ENCODE data around the gene PPP1R14C.

The PPP1R14C gene

DNA sequence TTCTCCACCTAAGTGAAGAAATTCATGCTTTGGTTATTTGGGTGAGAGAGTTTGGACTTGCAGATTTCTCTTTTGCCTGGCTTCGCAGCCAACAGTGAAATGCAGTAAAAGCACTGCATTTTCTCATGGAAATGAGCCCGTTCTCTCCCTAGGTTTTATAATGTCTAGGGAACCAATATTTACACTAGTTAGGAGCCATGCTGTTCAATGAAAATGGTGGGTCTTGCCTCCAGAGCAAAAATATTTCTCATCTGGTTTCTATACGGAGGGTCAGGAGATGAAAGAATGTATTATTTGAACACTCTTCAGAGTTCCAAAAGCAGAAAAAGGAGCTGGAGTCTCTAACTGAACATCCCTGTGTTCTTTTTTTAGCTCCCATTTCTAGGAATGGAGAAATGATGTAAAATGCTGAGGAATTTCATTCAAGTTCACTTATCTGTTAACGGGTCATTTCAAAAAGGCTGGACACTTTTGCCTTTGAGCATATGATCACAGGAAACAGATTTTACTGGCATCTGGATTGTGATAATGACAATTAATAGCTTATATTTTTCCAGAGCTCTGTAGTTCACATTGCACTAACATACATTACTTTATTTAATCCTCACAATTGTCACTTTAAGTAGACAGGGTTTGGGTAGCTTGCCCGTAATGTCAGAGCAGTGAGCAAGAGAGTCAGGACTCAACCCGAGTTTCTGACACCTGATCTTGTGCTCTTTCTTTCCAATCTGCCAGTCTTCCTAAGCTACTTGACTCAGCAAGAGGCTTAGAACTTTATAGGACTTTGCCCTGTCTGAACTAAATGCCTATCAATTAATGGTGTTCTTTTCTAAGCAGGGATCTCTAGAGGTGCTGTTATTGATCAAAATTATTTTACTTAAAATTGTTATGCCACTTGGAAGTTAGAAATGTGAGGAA is 78.0 kb downstream of the PPP1R14C start:
- DNase-seq (ENCODE audit: low read depth, low spot score): no peak

DNA sequence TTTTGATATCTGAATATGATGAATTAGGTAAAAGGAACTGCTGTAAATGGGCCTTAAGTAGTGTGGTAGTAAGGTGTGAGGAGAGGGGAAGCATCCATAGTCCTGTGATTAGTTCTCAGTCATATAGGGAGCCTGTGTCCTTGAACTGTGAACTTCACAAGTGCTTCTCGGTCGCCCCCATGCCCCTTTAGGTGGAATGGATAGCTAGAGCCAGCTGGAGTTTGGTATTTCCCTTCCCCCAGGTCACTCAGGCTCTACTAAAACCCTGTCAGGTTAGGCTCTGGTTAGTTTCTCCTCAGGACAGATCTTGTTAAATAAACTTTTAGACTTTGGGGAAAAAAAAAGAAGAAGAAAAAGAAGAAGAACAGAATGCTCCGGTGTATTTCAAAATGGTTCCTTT is 82.0 kb downstream of the PPP1R14C start:
- DNase-seq (ENCODE audit: low read depth, low spot score): no peak

DNA sequence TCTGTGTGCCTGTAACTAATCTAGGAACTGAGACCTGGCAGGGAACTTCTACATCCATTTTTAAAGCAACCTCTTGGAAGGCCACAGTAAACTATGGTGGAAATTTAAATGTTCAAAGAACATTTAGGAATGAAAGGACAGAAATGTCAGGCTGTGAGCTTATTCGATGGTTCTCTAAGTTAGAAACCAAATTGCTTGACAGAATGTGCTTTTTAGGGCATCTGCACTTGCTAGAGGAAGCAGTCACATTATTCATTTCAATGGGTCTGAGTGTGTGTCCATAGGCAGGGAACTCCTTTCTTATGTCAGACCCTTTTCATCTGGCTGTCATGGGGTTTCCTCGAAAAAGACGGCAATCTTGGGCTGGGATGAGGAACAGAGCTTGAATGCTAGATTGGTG is 84.4 kb downstream of the PPP1R14C start:
- no peak for DNase-seq (ENCODE audit: low read depth, low spot score)

DNA sequence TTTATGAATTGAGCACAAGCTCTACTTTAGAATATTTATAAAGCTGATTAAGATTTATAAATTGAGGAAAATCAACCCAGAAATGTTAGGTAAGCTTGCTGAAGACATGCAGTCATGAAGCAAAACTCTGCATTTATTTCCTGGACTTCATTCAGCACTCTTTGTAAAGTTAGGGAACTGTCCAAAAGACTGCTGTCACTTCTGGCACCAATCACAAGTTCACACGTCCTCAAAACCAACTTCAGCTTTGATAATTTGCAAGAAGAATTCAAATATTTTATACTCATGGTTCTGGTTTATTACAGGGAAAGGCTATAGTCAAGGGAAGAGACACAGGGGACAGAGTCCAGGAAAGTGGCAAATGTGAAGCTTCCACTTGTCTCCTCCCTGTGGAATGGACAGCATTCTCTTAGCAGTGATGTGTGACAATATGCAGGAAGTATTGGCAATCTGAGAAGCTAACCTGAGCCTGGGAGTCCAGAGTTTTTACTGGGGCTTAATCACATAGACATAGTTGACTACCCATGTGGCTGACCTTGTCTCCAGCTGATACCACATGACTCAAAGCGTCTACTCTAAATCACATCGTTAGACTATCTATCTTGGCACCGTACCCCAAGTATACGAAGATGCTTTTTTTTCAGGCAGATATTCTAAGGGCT is 85.4 kb downstream of the PPP1R14C start:
- no peak for DNase-seq (ENCODE audit: low read depth, low spot score)

DNA sequence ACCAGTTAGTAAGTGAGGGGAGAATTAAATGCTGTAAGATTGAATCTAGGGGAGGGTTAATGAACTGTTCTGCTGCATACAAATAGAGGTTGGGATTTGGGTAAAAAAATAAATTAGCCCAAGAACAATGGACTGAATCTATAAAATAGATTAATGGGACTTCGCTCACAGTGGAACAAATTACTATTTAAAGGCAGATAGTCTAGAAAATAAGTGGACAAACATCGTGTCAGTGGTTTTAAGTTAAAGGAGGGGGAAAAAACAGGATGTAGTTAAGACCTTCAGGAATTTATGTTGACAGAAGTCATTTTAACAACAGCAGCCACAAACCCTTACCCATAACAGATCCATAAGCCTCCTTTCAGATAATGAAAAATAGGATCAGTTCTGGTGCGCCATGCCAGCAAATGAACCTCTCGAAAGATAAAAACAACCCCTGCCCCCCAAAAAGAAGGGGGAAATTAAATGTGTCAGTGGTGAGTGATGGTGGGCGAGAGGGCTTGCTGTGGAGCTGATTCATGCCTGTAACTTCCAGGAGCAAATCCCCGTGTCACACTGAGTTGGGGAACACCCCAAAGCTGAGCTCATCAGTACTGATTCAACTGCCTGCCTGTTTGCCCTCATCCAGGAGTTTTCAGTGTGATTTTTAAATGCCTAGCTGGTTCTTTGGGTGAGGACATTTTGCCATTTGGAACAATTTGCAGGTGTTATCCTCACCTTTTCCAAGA is 86.8 kb downstream of the PPP1R14C start:
- DNase-seq (ENCODE audit: low read depth, low spot score): no peak

DNA sequence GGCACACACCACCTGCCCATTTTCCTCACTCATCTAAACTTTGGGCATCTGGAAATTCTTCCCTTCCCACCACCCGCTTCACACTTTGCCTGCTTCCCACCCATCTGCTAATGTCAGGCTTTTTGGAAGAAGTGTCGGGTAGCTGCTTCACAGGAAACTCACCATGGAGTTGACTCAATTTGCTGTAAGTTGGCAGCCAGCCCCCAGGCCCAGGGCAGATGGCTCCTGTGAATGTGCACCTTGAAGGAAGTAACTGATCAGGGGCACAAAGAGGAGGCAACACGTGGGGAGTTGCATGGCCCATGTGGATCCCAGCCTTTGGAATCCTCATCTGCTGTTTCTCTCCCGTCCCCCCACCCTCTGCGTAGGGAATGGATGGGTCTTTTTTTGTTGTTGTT is 87.3 kb downstream of the PPP1R14C start:
- no peak for DNase-seq (ENCODE audit: low read depth, low spot score)

DNA sequence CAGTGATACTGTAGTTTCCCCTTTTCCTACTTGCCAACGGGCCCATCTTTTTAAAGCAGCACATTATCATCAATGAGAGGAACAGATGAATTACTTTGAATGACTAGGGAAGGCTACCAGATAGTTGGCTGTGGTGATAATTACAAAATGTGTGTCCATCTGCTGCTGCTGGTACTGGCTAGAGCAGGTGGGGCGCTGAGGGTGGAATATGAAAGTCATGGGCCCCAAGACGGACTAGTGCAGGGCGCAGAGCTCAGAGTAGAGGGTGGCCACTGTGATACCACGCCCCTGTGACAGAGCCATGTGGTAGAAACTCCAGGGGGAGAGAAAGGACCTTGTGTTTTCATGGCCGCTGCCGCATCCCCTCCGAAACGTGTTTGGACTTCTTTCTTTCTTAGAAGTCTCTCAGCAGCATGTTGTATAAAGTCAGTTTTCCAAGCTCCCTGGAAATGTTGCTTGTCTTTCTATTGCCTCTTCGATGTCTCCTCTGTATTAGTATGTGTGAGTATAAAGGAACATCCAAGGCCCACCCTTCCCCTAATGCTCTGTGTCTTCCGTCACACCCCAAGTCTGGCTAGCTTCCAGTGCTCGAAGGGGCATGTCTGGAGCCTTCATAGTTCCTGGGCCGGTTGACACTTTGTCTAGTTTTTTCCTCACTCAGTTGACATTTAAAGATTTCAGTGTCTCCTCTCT is 88.1 kb downstream of the PPP1R14C start:
- DNase-seq (ENCODE audit: low read depth, low spot score): no peak

DNA sequence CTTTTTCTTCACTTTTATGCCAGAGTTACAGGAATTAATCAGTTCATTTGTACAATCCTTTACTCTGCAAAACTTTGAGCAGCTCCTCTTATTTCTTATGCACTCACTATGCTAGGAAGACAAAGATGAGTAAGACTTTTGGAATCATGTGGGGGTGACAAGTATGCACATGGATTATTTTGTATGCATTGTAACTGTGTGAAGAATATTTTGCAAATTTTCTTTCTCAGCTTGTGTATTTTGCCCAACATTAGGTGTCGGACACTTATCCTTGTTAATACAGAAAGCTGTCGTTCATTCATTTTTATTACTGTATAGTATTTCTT is 88.6 kb downstream of the PPP1R14C start:
- no peak for DNase-seq (ENCODE audit: low read depth, low spot score)

DNA sequence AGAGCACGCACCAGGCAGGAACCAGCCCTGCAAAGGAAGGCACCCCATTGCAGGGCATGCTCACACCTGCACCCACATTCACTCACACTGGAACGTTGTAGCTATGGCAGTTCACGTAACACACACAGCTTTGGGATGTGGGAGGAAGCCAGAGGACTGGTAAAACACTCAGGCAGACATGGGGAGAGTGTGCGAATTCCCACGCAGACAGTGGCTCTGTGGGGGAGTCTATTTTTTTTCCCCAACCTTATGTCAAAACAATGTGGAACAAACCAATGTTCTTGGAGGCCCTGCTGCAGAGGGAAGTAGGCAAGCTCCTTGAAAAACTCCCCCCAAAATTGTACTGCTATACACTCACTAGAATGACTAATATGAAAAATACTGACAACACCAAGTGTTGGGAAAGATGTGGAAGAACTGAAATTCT is 91.0 kb downstream of the PPP1R14C start:
- DNase-seq (ENCODE audit: low read depth, low spot score): no peak

DNA sequence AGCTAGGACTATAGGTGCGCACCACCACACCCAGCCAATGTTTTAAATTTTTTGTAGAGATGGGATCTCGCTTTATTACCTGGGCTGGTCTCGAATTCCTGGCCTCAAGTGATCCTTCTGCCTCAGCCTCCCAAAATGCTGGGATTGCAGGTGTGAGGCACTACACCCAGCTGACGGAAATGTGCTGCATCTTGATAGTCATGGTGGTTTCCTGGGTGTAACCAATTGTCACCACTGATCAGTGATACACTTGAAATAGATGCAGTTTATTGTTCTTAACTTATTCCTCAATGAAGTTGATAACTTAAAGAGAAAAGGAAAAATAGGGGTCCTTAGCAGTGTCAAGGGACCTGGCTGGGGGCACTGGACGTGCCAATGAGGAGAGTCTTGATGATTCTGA is 92.4 kb downstream of the PPP1R14C start:
- DNase-seq (ENCODE audit: low read depth, low spot score): no peak

DNA sequence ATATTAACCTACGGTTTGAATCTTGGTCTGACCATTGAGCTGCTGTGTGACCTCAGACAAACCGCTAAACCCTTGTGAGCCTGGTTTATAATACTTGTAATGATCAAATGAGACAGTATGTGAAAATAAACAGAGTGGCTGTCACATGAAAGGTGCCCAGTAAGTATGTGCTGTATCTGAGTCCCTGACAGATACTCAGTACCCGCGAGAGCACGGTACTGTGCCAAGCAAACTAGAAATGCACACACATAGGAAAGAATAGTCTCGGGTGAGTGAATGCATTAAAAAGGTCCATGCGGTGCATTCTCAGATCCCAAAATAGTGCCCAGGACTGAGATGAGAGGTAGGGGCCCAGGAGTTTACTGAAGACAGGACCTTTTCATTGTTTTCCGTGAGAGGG is 93.3 kb downstream of the PPP1R14C start:
- no peak for DNase-seq (ENCODE audit: low read depth, low spot score)

DNA sequence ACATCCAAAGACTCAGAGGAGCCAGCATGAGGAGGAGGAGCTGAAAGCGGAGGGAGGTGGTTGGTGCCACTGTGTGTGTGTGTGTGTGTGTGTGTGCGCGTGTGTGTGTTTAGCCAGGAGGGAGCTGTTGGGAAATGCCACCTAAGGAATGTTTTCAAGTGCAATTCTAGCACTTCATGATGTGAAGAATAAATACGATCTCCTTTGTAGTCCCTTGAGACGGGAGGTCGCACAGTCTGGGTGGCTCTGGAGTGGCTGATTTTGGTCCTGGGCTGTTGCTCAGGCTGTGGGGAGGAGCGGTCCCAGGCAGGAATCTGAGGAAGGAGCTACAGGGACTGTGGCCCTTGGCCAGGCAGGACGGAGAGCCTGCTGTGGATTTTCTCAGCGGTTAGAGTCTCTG is 93.7 kb downstream of the PPP1R14C start:
- DNase-seq (ENCODE audit: low read depth, low spot score): no peak

DNA sequence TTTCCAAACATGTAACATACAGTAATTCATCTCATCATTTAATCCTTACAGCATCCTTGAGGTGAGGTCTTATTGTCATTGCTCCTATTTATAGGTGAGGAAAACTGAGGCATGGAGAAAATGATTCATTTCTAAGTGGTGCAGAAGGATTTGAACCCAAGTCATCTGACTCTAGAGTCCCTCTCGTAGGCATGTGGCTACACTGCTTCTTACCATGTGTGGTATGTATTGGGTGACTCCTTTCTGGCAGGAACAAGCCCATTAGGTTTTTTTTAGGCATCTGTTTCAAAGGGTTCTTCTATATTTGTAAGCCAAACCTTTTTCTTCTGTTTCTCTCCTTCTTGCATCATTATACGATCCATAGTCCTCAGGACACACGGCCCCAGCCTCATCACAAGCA is 94.8 kb downstream of the PPP1R14C start:
- no peak for DNase-seq (ENCODE audit: low read depth, low spot score)

DNA sequence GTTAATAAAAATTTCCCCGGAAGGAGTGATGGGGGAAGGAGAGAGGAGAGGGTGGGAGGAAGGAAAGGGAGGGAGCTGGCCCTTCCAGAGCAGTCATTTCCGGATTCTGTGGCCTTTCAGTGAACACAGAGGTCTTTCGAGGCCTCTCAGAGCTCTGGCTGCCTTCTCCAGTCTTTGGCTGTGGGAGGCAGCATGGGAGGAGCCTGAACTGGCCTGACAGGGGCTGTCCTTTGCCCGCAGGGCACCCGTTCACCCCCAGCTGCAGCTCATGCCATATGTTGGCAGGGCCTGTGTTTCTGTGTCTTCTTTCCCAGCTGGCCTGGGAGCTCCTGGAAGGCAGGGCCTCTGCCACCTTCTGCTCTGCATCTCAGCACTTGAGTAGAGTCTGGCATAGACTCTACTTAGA is 95.5 kb downstream of the PPP1R14C start:
- DNase-seq (ENCODE audit: low read depth, low spot score): no peak

DNA sequence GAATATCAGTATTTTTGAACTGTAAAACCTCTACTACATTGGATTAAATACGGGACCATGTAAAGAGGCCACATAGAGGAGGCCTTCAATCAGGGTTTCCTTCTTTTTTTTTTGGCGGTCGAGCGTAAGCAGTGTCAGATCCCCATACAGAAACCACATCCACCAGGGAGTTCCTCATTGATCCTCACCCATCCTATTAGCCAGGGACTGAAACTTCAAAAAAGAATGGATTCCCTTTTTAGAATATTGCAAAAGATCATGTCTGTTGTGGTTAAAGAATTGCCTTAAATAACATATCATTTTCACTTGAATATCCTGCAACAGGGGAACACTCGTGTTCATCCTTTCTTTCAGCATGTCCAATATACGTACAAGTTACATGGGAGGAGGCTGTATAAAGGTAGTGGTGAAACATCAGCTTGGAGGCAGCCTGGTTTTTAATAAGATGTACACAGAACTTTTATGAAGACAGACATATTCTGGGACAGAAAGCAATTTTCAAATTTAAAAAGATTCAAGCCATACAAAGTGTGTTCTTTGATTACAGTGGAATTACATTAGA is 96.1 kb downstream of the PPP1R14C start:
- DNase-seq (ENCODE audit: low read depth, low spot score): no peak

DNA sequence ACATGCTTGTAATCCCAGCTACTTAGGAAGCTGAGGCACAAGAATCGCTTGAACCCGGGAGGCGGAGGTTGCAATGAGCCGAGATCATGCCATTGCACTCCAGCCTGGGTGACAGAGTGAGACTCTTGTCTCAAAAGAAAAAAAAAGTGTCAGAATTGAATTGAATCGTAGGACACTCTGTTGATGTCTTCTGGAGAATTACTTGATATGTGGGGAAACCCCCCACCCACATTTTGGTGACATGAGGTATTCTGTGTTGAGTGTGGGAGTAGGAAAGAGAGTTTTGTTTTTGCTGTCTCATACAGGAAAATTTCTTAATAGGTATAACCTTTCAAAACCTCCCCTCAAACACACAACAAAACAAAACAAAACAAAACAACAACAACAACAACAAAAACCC is 98.9 kb downstream of the PPP1R14C start:
- DNase-seq (ENCODE audit: low read depth, low spot score): peak; percentile 14

DNA sequence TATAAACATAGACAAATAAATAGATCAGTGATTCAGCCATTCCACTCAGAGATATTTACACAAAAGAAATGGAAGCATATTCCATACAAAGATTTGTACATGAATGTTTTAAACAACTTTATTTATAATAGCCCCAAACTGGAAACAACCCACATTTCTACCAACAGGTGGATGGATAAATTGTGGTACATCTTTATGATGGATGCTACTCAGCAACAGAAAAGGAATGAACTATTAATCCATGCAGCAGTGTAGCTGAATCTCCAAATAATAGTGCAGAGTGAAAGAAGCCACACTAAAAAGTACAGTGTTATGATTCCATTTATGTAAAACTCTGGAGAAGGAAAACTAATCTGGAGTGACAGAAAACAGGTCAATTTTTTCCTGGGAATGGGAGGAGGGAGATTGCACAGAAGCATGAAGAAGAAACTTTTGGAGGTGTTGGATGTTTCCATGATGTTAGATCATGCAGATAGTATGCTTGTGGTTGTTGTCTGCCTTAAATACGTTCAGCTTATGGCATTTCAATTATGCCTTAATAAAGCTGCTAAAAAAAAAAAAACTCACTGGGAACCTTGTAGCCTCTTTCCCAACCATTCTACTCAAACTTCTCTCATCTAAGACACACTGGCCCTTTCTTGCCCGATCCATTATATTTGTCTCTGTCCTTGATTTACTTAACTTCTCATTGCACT is 100.9 kb downstream of the PPP1R14C start:
- DNase-seq (ENCODE audit: low read depth, low spot score): no peak

DNA sequence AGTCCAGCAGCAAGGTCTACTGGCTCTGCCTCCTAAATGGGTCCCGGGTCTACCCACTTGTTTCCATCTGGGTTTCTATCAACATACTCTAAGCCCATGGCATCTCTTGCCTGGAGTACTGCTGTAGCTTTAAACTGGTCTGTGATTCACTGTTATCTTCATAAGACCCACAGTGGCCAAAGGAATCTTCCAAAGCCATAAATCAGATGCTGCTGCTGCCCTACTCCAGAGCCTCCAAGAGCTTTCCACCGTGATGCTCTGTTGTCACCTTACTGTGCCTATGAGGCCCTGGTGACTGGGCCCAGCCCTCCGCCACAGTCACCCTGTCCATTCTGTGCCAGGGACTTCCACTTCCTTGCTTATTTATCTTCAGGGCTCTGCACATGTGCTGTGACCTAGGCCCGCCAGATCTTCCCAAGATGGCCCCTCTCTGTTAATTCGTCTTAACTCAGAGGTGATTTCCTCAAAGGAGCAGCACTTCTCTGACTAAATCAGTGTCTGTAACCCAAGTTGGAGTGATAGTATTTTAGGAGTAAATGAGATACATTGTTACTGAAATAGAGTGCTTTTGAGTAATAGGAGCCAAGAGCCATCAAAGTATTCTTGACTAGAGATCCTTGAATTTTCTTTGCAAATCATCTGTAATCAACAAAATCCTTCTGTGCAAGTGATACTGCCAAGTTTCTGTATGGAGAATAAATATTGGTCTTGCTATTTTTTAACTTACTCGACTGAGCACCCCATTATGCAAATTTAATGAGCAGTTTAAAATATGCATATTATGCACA is 102.5 kb downstream of the PPP1R14C start:
- no peak for DNase-seq (ENCODE audit: low read depth, low spot score)

DNA sequence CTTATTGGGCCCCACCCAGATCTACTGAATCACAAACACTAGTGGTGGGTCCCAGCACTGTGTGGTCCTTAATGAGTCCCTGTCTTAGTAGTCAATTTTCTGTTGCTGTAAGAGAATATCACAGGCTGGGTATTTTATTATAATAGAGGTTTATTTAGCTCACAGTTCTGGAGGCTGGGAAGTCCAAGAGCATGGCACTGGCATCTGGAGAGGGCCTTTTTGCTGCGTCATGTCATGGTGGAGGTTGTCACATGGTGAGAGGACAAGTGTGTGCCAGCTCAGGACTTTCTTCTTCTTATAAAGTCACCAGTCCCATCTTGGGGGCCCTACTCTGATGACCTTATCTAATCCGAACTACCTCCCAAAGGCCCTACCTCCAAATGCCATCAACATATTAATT is 105.0 kb downstream of the PPP1R14C start:
- no peak for DNase-seq (ENCODE audit: low read depth, low spot score)

DNA sequence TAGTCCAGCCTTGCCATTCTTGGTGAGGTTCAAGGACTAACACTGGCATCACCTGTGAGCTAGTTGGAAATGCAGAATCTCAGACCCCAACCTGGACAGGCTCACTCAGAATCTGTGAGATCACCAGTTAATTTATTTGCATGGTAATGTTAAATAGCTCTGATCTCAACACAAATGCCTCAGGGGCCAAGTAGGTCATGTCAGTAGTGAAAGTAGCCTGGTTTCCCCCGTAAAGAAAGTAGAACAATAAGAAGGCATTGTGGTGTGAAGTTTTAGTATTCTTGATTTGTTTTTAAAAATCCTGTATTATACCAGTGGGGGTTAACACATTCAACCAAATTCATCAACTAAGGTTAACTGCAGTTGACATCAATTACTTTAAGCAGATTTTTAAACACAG is 105.5 kb downstream of the PPP1R14C start:
- no peak for DNase-seq (ENCODE audit: low read depth, low spot score)
